HepG2 (cell line): ENCODE measurements around the gene MIGA2.

Source experiments
- CHD2 ChIP-seq: IDR thresholded peaks from 2 replicates; pipeline ENCODE4 v1.6.1; 2011; ENCODE audit warnings: low read depth, low read length, improper control_type of control experiment
- CREB1 ChIP-seq, 2 experiments: fragments of 450-650 bp in 1 of 2; IDR thresholded peaks; 2 replicates each; pipeline ENCODE4 v1.6.1; 2016 to 2017; ENCODE audit warnings: control low read depth in 1 of 2, mild to moderate bottlenecking in 1 of 2, missing compliant biosample characterization in 1 of 2, missing genetic modification characterization in 1 of 2
- CTCF ChIP-seq: sonication (generic); formaldehyde crosslinking; IDR thresholded peaks from 2 replicates; pipeline ENCODE4 v1.5.0; 2020; ENCODE audit warnings: mild to moderate bottlenecking, missing genetic modification reagents, moderate library complexity
- E2F1 ChIP-seq: sonication (generic); formaldehyde crosslinking; IDR thresholded peaks from 2 replicates; pipeline ENCODE4 v1.5.0; 2020; ENCODE audit warnings: missing genetic modification reagents
- FOSL1 ChIP-seq: sonication (generic); formaldehyde crosslinking; IDR thresholded peaks from 2 replicates; pipeline ENCODE4 v1.9.0; 2021; ENCODE audit warnings: missing genetic modification reagents, borderline replicate concordance
- POLR2A ChIP-seq, 2 experiments: IDR thresholded peaks; 2 replicates each; pipeline ENCODE4 v1.6.1; 2011; ENCODE audit warnings: low read depth in 2 of 2, low read length in 2 of 2, mild to moderate bottlenecking in 1 of 2, moderate library complexity in 1 of 2; ENCODE audit not compliant: insufficient read depth in 1 of 2
- POLR2AphosphoS2 ChIP-seq: IDR thresholded peaks from 2 replicates; pipeline ENCODE4 v1.6.1; 2011; ENCODE audit warnings: low read depth, low read length, improper control_type of control experiment
- ZBTB43 ChIP-seq: sonication (generic); formaldehyde crosslinking; conservative IDR thresholded peaks from 2 replicates; pipeline ENCODE4 v1.4.0; 2020; ENCODE audit warnings: missing genetic modification reagents
- ZKSCAN8 ChIP-seq: IDR thresholded peaks from 2 replicates; pipeline ENCODE4 v1.6.1; 2016; ENCODE audit warnings: borderline replicate concordance, missing genetic modification reagents, missing compliant biosample characterization
- ZNF747 ChIP-seq: sonication (generic); formaldehyde crosslinking; IDR thresholded peaks from 2 replicates; pipeline ENCODE4 v1.8.1; 2023; ENCODE audit warnings: missing genetic modification reagents, mild to moderate bottlenecking, borderline replicate concordance

- TF ChIP-seq CREB1 (IDR thresholded peaks at IDR 0.05) = no peak
- no peak for TF ChIP-seq CREB1 (CRISPR knock-in tag; IDR thresholded peaks at IDR 0.05)
- TF ChIP-seq CHD2 = no peak
- no peak for TF ChIP-seq ZBTB43
- TF ChIP-seq POLR2A (IDR thresholded peaks at IDR 0.05; ENCODE audit: insufficient read depth in 1 of 2, low read depth in 2 of 2, low read length in 2 of 2) = no peak
- TF ChIP-seq ZKSCAN8 (CRISPR knock-in tag) = no peak
- no peak for TF ChIP-seq ZNF747
- TF ChIP-seq CTCF (CRISPR knock-in tag) = no peak
- TF ChIP-seq E2F1 (CRISPR knock-in tag) = no peak
- TF ChIP-seq POLR2AphosphoS2 = no peak
- TF ChIP-seq FOSL1 = no peak
Observed at GRCh38 chr9:129111528-129112151, 75.2 kb downstream of the MIGA2 start.
